WTC11 (cell line): Measurements from ENCODE around the gene CLCNKB.

Experiments used
- CREB1 ChIP-seq: sonication (generic); formaldehyde crosslinking; IDR thresholded peaks from 2 replicates; pipeline ENCODE4 v1.8.0; 2023; ENCODE audit warnings: mild to moderate bottlenecking, missing genetic modification reagents
- MXD4 ChIP-seq: fragments of 250-450 bp; sonication (Bioruptor Pico); IDR thresholded peaks from 2 replicates; pipeline ENCODE4 v1.8.0; 2021; ENCODE audit warnings: mild to moderate bottlenecking, moderate library complexity, borderline replicate concordance
- NFYB ChIP-seq: sonication (generic); formaldehyde crosslinking; conservative IDR thresholded peaks from 2 replicates; pipeline ENCODE4 v1.8.0; 2022; ENCODE audit warnings: low read depth, missing genetic modification reagents
- SP1 ChIP-seq: sonication (generic); formaldehyde crosslinking; conservative IDR thresholded peaks from 2 replicates; pipeline ENCODE4 v1.8.1; 2022; ENCODE audit warnings: missing genetic modification reagents
- TEAD4 ChIP-seq: sonication (generic); formaldehyde crosslinking; IDR thresholded peaks from 2 replicates; pipeline ENCODE4 v1.8.0; 2022; ENCODE audit warnings: mild to moderate bottlenecking, missing genetic modification reagents
- ZBTB21 ChIP-seq: sonication (generic); formaldehyde crosslinking; IDR thresholded peaks from 2 replicates; pipeline ENCODE4 v1.8.1; 2023; ENCODE audit warnings: mild to moderate bottlenecking, missing genetic modification reagents, borderline replicate concordance
- TF ChIP-seq, protein P1 (sequence below): fragments of 200-600 bp; IDR thresholded peaks from 2 replicates; pipeline ENCODE4 v1.8.0; 2022; ENCODE audit warnings: antibody characterized with exemption
- TF ChIP-seq, protein P2 (sequence below): sonication (generic); formaldehyde crosslinking; IDR thresholded peaks from 2 replicates; pipeline ENCODE4 v1.8.0; 2022; ENCODE audit warnings: mild to moderate bottlenecking, missing genetic modification reagents
- TF ChIP-seq, protein P3 (sequence below): sonication (generic); formaldehyde crosslinking; IDR thresholded peaks from 2 replicates; pipeline ENCODE4 v1.8.1; 2023; ENCODE audit warnings: mild to moderate bottlenecking, missing genetic modification reagents
- TF ChIP-seq, protein P4 (sequence below): sonication (generic); formaldehyde crosslinking; IDR thresholded peaks from 2 replicates; pipeline ENCODE4 v1.8.0; 2023; ENCODE audit warnings: missing genetic modification reagents
- TF ChIP-seq, protein P5 (sequence below): sonication (generic); formaldehyde crosslinking; conservative IDR thresholded peaks from 2 replicates; pipeline ENCODE4 v1.8.1; 2022; ENCODE audit warnings: mild to moderate bottlenecking, missing genetic modification reagents
- TF ChIP-seq, protein P6 (sequence below): sonication (generic); formaldehyde crosslinking; IDR thresholded peaks from 2 replicates; pipeline ENCODE4 v1.8.1; 2023; ENCODE audit warnings: mild to moderate bottlenecking, missing genetic modification reagents, borderline replicate concordance
- TF ChIP-seq, protein P7 (sequence below): sonication (generic); formaldehyde crosslinking; IDR thresholded peaks from 2 replicates; pipeline ENCODE4 v1.8.1; 2023; ENCODE audit warnings: mild to moderate bottlenecking, missing genetic modification reagents, moderate library complexity

DNA sequence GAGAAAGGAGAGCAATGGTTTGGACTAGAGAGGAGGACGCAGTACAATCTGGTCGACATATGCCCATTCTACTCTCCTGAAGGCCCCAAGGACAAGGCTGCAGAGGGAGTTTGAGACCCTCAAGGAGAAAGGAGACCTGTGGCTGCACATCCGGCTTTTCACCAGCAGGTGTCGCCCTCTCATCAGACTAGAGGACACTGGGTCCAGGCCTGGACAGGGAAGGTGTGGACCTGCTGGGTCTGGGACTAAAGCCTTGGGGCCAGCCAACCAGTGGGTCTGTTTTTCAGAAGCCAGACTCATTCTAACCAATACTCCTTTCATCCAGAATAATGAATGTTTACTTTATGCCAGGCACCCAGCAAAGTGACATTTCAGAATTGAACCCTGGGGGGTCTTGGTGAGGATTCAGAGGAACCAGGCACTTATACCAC, 34.5 kb upstream of the CLCNKB start:
- TF ChIP-seq, protein P1, sequence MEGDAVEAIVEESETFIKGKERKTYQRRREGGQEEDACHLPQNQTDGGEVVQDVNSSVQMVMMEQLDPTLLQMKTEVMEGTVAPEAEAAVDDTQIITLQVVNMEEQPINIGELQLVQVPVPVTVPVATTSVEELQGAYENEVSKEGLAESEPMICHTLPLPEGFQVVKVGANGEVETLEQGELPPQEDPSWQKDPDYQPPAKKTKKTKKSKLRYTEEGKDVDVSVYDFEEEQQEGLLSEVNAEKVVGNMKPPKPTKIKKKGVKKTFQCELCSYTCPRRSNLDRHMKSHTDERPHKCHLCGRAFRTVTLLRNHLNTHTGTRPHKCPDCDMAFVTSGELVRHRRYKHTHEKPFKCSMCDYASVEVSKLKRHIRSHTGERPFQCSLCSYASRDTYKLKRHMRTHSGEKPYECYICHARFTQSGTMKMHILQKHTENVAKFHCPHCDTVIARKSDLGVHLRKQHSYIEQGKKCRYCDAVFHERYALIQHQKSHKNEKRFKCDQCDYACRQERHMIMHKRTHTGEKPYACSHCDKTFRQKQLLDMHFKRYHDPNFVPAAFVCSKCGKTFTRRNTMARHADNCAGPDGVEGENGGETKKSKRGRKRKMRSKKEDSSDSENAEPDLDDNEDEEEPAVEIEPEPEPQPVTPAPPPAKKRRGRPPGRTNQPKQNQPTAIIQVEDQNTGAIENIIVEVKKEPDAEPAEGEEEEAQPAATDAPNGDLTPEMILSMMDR: peak; percentile 98
- TF ChIP-seq, protein P2, sequence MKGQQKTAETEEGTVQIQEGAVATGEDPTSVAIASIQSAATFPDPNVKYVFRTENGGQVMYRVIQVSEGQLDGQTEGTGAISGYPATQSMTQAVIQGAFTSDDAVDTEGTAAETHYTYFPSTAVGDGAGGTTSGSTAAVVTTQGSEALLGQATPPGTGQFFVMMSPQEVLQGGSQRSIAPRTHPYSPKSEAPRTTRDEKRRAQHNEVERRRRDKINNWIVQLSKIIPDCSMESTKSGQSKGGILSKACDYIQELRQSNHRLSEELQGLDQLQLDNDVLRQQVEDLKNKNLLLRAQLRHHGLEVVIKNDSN: no peak
- TF ChIP-seq, protein P3, sequence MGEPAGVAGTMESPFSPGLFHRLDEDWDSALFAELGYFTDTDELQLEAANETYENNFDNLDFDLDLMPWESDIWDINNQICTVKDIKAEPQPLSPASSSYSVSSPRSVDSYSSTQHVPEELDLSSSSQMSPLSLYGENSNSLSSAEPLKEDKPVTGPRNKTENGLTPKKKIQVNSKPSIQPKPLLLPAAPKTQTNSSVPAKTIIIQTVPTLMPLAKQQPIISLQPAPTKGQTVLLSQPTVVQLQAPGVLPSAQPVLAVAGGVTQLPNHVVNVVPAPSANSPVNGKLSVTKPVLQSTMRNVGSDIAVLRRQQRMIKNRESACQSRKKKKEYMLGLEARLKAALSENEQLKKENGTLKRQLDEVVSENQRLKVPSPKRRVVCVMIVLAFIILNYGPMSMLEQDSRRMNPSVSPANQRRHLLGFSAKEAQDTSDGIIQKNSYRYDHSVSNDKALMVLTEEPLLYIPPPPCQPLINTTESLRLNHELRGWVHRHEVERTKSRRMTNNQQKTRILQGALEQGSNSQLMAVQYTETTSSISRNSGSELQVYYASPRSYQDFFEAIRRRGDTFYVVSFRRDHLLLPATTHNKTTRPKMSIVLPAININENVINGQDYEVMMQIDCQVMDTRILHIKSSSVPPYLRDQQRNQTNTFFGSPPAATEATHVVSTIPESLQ: no peak
- TF ChIP-seq SP1 (CRISPR knock-in tag): no peak
- no peak for TF ChIP-seq ZBTB21 (CRISPR knock-in tag)
- TF ChIP-seq NFYB: no peak
- TF ChIP-seq CREB1: no peak
- TF ChIP-seq, protein P4, sequence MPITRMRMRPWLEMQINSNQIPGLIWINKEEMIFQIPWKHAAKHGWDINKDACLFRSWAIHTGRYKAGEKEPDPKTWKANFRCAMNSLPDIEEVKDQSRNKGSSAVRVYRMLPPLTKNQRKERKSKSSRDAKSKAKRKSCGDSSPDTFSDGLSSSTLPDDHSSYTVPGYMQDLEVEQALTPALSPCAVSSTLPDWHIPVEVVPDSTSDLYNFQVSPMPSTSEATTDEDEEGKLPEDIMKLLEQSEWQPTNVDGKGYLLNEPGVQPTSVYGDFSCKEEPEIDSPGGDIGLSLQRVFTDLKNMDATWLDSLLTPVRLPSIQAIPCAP (CRISPR knock-in tag): no peak
- TF ChIP-seq, protein P5, sequence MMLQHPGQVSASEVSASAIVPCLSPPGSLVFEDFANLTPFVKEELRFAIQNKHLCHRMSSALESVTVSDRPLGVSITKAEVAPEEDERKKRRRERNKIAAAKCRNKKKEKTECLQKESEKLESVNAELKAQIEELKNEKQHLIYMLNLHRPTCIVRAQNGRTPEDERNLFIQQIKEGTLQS (CRISPR knock-in tag): no peak
- TF ChIP-seq, protein P6, sequence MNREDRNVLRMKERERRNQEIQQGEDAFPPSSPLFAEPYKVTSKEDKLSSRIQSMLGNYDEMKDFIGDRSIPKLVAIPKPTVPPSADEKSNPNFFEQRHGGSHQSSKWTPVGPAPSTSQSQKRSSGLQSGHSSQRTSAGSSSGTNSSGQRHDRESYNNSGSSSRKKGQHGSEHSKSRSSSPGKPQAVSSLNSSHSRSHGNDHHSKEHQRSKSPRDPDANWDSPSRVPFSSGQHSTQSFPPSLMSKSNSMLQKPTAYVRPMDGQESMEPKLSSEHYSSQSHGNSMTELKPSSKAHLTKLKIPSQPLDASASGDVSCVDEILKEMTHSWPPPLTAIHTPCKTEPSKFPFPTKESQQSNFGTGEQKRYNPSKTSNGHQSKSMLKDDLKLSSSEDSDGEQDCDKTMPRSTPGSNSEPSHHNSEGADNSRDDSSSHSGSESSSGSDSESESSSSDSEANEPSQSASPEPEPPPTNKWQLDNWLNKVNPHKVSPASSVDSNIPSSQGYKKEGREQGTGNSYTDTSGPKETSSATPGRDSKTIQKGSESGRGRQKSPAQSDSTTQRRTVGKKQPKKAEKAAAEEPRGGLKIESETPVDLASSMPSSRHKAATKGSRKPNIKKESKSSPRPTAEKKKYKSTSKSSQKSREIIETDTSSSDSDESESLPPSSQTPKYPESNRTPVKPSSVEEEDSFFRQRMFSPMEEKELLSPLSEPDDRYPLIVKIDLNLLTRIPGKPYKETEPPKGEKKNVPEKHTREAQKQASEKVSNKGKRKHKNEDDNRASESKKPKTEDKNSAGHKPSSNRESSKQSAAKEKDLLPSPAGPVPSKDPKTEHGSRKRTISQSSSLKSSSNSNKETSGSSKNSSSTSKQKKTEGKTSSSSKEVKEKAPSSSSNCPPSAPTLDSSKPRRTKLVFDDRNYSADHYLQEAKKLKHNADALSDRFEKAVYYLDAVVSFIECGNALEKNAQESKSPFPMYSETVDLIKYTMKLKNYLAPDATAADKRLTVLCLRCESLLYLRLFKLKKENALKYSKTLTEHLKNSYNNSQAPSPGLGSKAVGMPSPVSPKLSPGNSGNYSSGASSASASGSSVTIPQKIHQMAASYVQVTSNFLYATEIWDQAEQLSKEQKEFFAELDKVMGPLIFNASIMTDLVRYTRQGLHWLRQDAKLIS (CRISPR knock-in tag): no peak
- no peak for TF ChIP-seq MXD4
- TF ChIP-seq, protein P7, sequence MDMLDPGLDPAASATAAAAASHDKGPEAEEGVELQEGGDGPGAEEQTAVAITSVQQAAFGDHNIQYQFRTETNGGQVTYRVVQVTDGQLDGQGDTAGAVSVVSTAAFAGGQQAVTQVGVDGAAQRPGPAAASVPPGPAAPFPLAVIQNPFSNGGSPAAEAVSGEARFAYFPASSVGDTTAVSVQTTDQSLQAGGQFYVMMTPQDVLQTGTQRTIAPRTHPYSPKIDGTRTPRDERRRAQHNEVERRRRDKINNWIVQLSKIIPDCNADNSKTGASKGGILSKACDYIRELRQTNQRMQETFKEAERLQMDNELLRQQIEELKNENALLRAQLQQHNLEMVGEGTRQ: no peak
- no peak for TF ChIP-seq TEAD4 (CRISPR knock-in tag)
